Fibroblast of skin of abdomen (primary cell): ENCODE measurements around the gene ACY1.
"Not testable (repeated sequence)": the region's sequence is repeated elsewhere in the genome, so short reads cannot be mapped to it uniquely, and the experiment has no call there.

Source experiments
- DNase-seq: peaks from one replicate; pipeline ENCODE4 v3.0.0-alpha.2; 2013

ACY1 gene

DNA sequence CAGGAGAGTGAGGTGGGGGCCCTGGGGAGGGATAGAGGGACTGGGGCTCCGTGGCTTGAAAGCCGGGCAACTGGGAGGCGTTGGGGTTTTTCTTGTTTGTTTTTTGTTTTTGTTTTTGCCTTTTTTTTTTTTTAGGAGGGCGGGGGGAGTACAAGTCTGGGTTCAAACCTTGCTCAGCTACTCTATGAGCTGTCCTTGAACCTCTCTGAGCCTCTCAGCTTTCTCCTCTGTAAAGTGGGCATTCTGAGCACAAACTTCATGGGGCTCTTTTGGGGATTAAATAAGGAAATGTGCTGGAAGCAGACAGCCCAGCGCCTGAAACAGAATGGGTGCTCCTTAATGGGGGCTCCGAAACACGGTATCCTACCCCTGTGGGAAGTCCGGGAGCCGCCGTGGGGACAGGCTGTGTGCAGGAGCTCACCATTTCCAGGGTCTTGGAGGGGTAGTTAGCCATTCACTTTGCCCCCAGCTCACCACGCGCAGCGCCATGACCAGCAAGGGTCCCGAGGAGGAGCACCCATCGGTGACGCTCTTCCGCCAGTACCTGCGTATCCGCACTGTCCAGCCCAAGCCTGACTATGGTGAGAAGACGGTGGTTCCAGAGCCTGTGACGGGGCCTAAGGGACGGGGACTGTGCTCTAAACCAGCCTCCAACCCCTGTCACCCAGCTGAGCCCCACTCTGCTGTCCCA lies 388 bp downstream of the ACY1 start:
- no peak for DNase-seq

DNA sequence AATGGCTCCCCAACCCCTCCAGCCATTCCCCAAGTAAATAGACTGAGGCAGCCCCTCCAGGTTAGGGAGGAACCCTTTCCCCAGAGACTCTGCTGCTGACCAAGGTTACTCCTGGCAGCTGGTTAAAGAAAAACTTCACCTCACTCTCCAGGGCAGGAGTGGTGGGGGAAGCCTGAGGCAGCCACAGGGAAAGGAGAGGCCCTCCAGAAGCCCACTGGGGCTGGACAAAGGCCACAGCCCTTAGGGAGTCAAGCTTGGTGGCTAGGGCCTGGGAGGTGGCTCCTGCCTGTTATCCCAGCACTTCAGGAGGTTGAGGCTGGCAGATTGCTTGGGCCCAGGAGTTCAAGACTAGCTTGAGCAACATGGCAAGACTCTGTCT lies 923 bp downstream of the ACY1 start:
- no peak for DNase-seq

DNA sequence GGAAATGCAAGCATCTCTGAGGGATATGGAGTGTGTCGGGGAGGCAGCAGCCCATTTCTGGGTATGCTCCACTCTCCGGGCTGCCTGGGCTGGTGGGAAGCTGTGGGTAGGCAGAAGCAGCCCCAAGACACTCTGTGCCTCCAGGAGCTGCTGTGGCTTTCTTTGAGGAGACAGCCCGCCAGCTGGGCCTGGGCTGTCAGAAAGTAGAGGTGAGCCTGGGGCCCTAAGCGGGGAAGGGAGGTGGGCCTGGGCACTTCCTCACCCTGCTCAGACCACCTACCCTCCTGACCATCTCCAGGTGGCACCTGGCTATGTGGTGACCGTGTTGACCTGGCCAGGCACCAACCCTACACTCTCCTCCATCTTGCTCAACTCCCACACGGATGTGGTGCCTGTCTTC lies 1.7 kb downstream of the ACY1 start:
- DNase-seq, result no peak

DNA sequence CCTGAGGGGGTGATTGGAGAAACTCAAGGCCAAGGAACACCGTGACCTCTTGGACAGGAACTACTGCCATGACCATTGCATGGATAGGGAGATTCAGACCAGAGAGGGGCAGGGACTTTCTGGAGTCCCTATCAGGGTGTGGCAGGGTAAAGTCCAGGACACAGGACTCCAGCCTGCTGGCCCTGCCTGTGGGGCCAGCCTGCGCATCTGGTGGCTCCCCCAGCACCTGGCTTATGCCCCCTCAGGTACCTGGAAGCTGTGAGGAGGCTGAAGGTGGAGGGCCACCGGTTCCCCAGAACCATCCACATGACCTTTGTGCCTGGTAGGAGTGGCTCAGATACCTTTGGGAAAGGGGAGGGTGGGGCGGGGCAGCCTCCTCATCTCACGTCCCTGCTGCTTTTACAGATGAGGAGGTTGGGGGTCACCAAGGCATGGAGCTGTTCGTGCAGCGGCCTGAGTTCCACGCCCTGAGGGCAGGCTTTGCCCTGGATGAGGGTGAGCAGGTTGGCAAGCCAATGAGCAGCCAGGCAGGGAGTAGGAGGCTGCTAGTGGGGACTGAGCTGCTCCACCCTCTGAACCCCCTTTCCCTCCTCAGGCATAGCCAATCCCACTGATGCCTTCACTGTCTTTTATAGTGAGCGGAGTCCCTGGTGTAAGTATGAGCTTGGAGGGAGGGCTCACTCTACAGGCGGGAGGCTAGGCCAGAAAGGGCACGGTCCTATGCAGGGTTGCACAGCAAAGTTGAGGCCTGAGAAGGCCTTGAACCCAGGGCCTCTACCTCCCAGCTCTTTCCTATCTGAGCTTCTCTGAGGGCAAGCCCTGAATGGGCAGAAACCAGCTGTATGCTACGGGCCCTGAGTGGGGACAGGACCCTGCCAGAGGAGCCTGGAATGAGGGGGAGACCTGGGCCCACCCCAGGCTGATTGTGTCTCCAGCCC lies 2.9 kb downstream of the ACY1 start:
- no peak for DNase-seq

DNA sequence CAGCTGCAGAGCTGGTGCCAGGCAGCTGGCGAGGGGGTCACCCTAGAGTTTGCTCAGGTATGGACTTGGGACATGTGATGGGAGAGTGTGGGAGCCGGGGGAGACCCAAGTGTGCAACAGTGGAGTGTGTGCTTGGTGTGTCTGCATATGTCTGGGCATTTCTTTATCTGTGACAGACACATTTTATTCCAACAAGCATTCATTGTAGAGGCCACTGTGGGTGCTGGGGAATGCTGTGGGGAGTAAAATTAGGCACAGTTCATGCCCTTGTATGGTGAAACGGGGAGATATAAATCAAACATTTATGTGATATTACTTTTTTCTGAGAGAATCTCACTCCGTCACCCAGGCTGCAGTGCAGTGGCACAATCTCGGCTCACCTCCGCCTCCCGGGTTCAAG lies 4.2 kb downstream of the ACY1 start:
- no peak for DNase-seq

DNA sequence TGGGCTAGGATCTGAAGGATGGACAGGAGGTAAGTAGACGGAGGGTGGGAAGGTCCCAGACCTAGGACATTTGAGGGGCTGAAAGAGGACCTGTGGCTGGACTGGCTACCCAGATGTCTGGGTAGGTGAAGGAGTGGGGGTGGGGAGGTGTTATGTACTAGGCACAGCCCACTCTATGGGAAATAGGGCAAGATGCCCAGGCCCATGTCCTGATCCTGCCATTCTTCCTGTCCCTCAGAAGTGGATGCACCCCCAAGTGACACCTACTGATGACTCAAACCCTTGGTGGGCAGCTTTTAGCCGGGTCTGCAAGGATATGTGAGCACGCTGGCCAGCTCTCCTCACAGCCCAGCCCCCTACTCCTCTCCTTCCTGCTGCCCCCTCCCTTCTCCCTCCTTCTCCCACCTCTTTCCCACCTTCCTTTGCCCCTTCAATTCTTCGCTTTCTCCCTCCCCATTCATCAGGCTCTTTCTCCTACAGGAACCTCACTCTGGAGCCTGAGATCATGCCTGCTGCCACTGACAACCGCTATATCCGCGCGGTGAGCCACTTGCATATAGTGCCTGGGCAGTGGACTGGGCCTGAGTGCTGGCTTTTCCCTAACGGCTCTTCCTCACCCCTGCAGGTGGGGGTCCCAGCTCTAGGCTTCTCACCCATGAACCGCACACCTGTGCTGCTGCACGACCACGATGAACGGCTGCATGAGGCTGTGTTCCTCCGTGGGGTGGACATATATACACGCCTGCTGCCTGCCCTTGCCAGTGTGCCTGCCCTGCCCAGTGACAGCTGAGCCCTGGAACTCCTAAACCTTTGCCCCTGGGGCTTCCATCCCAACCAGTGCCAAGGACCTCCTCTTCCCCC lies 5.2 kb downstream of the ACY1 start:
- DNase-seq, result no peak

DNA sequence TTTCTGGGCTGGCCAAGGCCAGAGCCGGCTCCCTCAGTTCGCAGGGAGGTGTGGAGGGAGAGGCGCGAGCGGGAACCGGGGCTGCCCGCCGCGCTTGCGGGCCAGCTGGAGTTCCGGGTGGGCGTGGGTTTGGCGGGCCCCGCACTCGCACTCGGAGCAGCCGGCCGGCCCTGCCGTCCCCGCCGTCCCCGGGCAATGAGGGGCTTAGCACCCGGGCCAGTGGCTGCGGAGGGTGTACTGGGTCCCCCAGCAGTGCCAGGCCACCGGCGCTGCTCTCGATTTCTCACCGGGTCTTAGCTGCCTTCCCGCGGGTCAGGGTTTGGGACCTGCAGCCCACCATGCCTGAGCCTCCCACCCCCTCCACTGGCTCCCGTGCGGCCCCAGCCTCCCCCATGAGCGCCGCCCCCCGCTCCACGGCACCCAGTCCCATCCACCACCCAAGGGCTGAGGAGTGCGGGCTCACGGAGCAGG lies 7.2 kb downstream of the ACY1 start:
- not testable (repeated sequence) for DNase-seq

DNA sequence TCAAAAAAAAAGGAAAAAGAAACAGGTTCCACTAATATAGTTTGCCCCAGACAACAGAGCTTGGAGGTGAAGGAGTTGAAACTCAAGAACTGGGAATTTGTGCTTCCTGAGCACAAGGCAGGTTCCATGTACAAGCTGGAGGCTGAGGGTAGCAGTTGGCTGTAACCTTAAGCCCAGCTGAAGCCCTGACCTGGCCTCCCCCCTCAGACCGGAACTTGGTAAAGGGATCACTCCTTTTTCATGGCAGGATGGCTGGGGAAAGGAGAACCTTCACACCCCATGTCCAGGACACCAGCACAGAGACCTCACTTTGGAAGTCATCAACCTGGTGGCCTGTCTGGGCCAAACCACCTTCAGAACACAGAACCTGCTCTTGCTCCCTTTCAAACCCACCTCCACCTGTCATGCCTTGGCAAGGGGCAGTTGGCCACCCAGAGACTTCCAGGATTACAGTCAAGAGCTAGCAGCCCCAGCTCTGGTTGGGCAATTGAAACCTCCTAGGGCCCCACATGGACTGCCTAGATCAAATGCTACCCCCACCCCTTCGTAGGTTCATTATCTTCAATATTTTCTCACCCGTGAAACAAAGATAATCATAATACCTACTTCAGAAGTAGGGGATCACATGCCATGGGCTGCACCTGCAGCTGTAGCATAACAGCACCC lies 8.8 kb downstream of the ACY1 start:
- DNase-seq, result no peak

DNA sequence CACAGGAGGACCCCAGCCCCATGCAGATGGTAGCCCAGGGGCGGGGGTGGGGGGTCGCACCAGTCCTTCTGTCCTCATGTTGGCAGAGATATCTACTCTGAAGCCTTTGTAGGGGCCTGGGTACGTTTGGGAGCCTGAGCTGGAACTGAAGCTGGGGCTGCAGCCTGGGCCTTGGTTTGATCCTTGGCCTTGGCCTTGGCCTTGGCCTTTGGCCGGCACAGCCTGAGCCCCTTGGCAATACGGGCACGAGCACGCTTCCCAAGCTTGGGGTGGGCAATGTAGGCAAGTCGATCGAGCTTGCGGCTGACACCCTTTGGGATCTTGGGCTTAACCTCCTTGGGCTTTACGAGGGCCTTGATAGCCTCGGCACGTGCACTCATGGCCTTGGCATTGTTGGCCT lies 10.3 kb downstream of the ACY1 start:
- not testable (repeated sequence) for DNase-seq

DNA sequence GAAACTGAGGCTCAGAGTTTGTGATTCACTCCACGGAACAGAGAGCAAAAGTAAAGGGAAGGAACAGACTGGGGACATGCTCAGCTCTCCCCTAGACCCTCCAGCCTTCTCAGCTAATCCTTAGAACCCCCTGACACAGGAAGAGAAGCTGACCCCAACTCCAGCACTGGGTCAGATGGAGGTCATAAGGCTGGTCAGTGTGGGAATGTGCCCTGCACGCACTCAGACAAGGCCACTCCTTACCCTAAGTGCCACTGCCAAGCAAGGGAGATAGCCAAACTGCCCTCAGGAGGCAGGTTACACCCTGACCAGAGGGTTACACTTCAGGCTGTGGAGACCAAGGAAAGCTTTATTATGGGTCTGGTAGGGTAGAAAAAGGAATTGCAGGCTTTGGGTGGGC lies 11.2 kb downstream of the ACY1 start:
- no peak for DNase-seq

DNA sequence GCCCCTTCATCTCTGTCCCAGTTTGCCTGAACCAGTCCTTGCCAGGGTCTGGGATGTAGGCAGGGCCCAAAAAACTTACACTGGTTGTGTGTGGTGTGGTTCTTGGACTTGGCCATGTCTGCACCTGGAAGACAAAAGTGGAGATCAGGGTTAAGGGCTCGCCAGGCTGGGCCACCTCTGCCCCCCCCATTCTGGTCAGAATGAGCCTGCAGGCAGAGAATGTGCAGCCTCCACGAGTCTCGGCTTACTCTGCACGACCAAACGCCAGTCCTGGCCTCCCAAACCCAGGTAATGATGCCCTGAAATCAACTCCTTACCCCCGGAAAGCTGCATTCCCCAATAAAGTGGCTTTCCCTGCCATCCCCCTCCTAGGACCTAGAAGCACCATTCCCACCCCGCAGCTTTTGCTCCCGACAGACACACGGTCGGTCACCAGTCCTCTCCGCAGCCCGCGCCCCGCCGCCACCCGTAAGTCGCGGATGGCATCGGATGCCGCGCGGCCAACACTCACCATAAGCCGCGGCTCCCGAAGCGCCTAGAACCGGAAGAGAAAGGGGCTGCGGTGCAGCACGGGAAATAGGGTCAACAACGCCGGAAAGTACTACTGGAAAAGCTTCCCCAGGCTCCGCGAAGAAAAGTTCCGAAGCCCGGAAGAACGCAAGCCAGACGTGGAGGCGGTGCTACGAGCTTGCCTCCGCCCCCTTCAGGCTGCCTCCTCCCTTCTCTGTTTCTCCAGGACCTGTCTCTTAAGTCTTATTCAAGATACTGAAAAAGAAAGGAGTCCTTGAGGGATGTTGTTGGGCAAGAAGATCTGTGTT lies 12.2 kb downstream of the ACY1 start, which contains the start of gene RPL29:
TSS of gene RPL29 (minus strand) at position 550 of the 818 bp plus-strand sequence. CDS start at position 116, 434 bp downstream.
- DNase-seq, result peak; percentile 95

DNA sequence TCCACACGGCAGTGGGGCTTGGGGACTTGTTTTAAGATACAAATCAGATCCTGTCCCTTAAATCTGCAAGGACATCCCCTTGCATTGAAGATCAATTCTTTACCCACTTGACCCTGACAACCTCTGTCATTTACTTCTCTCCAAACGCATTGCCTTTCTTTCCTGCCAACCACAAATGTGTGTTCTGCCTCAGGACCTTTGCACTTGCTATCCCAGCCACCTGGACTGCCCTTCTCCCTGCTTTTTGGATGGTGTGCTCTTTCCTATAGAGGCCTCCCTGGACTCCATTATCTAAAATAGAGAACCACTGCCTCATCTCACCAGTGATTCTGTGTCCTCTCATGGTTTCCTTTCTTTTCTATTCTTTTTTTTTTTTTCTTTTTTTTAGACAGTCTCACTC lies 13.8 kb downstream of the ACY1 start:
- no peak for DNase-seq

DNA sequence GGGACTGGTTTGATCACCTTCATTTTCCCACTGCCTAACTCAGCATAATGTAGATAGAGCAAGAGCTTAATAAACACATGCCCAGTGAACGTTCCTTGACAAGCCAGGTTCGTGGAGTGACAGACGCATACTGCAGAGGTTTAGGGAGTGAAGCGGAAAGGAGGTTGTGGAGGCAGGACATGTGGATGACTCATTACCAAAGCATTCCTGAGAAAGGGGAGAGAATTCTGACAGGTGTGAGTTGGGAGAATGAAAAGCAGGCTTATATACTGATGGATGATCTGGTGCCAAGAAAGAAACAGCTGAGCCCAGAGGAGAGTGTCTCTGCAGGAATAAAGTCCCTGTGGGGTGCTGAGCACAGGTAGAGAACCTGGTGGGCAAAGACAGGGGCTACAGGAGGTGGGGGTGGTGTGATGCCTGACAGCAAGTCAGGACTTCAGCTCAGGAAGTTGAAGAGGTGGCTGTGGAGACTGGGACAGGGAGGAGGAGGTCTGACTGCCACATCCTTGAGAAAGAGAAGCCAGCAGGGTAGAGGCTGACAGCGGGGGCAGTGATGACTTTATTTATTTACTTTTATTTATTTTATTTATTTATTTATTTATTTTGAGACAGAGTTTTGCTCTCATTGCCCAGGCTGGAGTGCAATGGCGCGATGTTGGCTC lies 14.7 kb downstream of the ACY1 start:
- no peak for DNase-seq

DNA sequence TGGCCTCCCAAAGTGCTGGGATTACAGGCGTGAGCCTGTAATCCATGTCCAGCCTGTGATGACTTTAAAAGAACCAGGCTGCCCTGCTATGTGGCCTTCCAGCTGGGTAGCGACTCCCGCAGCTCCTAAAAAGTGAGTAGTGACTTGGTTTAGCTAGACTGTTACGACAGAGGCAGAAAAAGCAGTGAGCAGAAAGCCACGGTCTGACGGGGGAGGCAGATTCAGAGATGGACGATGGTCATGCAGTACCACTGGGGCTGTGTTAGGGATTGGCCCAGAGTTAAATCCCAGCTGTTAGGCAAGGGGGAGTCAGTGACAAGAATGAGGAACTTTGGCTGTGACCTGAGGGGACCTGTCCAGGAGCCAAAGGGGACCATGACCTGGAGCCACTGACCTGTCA lies 15.4 kb downstream of the ACY1 start:
- no peak for DNase-seq

DNA sequence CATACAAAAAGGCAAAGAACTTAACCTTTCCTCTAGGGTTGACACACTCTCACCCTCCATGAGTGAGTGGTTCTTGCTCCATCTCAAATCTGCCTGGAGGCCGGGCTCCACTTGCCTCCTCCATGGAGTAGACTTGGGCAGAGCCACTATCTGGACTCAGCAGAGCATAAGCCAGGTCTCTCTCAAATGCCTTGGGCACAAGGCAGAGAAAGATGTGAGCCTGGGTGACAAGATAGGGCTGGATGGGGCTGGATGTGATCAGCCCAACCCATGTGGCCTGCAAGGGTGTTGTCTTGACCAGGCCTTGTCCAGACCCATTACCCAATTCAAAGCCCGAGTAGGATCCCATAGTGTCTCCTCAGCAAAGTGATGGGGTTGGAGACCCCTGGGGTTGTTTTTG lies 16.5 kb downstream of the ACY1 start:
- no peak for DNase-seq

DNA sequence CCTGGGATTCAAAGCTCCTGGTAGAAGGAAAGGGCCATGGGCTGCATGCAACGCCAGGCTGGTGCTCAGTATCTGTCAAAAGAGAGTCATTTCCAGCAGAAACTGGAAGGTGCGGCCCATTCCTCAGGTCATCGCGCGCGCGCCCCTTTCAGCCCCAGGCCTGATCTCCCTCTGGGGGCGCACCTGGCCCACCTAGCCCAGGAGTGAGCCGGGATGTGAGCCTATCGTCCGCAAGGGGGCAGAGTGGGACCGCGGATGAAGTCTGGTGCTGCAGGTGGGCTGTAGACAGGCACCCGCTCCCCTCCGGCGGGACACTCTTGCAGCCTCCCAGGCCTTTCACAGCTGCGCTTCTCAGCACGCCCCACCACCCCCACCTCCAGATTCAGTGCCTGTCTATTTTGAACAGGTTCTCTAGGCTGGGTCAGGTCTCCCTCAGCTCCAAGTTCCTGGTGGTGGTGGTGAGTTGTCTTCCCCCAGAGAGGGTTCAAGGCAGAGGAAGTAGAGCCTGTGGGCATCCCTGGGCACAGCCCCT lies 18.2 kb downstream of the ACY1 start:
- DNase-seq, result peak; percentile 56

DNA sequence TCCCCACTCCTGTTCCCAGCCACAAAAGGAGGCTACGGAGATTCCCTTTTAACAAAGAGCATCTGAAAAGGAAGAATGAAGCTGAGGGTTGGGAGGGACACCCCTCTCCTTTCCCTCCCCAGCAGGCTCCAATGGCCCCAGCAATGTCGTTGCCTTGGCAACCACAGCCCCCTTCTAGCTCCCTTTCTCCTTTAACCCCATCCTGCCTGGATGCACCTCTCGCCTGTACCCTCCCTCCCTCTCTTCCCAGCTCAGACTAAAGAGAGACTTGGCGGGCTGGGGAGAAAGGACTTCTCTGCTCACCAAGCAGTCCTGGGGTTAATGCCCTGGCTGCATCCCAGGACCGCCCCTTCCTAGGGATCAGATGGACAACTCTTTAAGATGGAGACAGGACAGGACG lies 19.4 kb downstream of the ACY1 start:
- DNase-seq, result no peak

DNA sequence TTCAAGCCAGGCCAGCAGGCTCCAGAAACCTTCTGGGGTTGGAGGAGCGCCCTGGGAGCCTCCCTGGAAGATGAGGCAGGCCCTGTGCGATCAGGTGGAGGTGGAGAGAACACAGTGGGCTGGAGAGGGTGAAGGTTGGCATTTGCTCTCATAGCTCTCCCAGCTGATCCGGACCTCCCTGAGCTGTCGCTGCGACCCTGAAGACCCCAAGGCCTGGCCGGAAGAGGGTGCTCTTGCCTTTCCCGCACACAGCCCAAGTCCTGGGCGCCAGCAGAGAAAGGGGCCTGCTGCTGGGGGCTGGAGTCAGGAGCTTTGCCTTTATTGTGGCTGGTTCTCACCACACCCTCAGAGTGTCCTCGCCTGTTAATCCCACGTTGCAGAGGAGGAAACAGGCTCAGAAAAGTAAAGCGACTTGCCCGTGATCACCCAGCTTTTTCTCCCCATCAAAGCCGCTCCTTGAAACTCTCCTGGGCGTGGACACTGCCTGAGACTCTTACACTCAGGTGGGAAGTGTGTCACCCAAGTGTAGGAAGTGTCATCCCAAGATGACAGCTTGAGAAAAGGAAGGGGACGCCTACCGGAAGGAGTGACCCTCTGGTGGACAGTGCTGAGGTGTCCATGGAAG lies 20.9 kb downstream of the ACY1 start:
- peak; percentile 61 for DNase-seq

DNA sequence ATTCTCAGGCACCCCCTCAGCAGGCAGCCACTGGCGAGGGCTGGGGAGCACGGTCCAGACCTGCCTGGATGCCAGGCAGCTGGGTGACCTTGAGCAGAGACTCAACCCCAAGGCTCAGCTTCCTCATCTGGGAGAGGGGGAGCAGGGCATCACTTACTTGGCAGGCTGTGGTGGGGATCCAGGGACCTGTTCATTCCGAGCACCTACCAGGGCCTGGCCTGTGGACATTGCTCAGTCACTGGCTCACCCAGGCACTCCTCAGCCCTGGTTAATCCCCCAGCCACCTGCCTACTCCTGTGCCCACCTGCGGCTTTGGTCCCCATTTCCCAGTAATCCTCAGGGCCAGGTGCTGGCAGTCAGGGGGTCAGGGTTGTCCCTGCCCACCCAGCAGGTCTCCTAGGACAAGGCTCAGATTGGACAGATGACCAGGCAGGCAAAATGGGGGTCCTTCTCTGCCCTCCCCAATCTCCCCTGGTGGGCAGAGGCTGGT lies 21.6 kb downstream of the ACY1 start:
- DNase-seq, result no peak

DNA sequence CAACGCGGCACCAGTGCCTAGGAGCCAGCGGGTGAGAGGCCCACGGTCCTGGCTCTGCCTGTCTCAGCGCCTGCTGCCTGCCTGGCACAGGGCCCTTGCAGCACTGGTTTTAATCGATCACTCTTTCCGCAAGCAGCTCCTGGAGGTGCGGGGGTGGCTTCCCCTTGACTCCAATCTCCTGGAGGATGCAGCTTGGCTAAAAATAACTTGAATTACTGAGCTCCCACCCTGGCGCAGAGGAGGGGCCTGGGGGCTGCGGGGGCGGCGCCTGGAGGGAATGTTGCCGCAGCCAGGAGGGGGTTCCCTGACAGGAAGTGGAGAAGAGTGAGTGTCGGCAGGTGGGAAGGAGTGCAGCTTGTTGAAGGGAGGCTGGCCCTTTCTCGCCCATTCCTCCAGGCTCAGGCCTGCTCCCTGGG lies 22.2 kb downstream of the ACY1 start:
- peak; percentile 71 for DNase-seq
